Loucy (cell line): ENCODE data around the gene DNAJB6.

Experiments used
- CTCF ChIP-seq: fragments of 200-600 bp; sonication (generic); conservative IDR thresholded peaks from 2 replicates; pipeline ENCODE4 v1.5.1; 2014; ENCODE audit warnings: mild to moderate bottlenecking, antibody characterized with exemption, low read length
- EZH2phosphoT487 ChIP-seq: fragments of 200-600 bp; IDR thresholded peaks from 2 replicates; pipeline ENCODE4 v1.6.1; 2018; ENCODE audit warnings: antibody characterized with exemption, mild to moderate bottlenecking, moderate library complexity, borderline replicate concordance

DNA sequence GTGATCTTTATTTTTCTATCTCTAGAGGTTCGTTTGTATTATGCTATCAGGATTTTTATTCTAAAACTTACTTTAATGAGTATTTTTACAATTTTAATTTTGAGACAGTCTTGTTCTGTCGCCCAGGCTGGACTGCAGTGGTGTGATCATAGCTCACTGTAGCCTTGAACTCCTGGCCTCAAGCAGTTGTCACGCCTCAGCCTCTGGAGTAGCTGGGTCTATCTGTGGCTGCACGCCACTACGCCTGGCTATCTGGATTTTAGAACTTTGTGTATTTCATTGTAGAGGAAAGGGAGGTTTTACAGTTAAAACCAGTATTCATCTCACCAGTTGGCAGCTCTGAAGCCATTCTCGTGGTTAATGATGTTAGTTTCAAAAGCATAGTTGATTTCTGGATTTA, 25.9 kb downstream of the DNAJB6 start:
- TF ChIP-seq CTCF = no peak
- no peak for TF ChIP-seq EZH2phosphoT487
